ENCODE data around the gene U2AF2. TPM values are rescaled to one million over a fixed set of nuclear protein-coding genes. Genes with fewer than 3 reads are reported as not detected.

U2AF2 gene
- total and polyA plus RNA-seq, 9 of the 15 experiments (the other 6 are each of a cell fraction or from before 2014, with no cell fraction given), result 3.0 to 331 (median 157) TPM

DNA sequence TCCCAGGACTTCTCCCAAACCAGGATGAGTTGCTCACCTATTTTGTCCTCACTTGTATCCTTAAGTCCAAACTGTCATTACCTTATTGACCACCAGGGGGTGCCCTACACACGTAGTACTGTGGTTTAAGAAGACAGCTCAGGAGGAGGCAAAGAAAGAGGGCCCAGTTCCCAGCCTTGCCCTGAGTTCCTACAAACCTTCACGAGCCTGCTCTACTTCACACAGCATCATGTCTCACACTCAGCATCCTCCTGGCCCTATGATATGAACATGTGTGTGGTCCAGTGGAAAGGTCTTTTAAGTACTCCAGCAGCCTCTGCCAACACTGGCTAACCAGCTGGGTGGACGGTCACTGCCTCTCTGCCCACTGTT is 22.4 kb upstream of the U2AF2 start (continued):
- TF ChIP-seq CBFA2T3 (IDR thresholded peaks at IDR 0.05) (no peak), MTA3 (IDR thresholded peaks at IDR 0.05; ENCODE audit: borderline replicate concordance) (no peak), U2AF2 (optimal IDR thresholded peaks at IDR 0.05; ENCODE audit: low read depth, low read length) (no peak), ZBTB2 (IDR thresholded peaks at IDR 0.05) (no peak), SETDB1 (IDR thresholded peaks at IDR 0.05; ENCODE audit: low read length) (no peak), RHOXF2B (CRISPR knock-in tag; conservative IDR thresholded peaks at IDR 0.05) (no peak), HDAC3 (IDR thresholded peaks at IDR 0.05; ENCODE audit: borderline replicate concordance, partially characterized antibody) (no peak), CBX2 (IDR thresholded peaks at IDR 0.05; ENCODE audit: insufficient read depth, low read length, poor library complexity, severe bottlenecking) (no peak), ZNF740 (CRISPR knock-in tag; IDR thresholded peaks at IDR 0.05) (no peak), ZNF740 (tag; IDR thresholded peaks at IDR 0.05) (no peak), CREM (IDR thresholded peaks at IDR 0.05; ENCODE audit: low read depth) (0 out of 2 replicates have a peak, but pooled peaks have one; percentile 30), ZNF146 (CRISPR knock-in tag; IDR thresholded peaks at IDR 0.05; ENCODE audit: unreplicated experiment) (no peak), YBX1 (IDR thresholded peaks at IDR 0.05) (no peak), NR2F6 (CRISPR knock-in tag; IDR thresholded peaks at IDR 0.05) (no peak), ZNF695 (CRISPR knock-in tag; IDR thresholded peaks at IDR 0.05) (no peak), CEBPG (CRISPR knock-in tag; IDR thresholded peaks at IDR 0.05) (no peak), CEBPG (tag; conservative IDR thresholded peaks at IDR 0.05 in 1 of 2, IDR thresholded peaks at IDR 0.05 in 1 of 2) (no peak), BRD4 (IDR thresholded peaks at IDR 0.05) (no peak), MED1 (CRISPR knock-in tag; IDR thresholded peaks at IDR 0.05; ENCODE audit: borderline replicate concordance) (no peak)
- TF ChIP-seq, protein P1, sequence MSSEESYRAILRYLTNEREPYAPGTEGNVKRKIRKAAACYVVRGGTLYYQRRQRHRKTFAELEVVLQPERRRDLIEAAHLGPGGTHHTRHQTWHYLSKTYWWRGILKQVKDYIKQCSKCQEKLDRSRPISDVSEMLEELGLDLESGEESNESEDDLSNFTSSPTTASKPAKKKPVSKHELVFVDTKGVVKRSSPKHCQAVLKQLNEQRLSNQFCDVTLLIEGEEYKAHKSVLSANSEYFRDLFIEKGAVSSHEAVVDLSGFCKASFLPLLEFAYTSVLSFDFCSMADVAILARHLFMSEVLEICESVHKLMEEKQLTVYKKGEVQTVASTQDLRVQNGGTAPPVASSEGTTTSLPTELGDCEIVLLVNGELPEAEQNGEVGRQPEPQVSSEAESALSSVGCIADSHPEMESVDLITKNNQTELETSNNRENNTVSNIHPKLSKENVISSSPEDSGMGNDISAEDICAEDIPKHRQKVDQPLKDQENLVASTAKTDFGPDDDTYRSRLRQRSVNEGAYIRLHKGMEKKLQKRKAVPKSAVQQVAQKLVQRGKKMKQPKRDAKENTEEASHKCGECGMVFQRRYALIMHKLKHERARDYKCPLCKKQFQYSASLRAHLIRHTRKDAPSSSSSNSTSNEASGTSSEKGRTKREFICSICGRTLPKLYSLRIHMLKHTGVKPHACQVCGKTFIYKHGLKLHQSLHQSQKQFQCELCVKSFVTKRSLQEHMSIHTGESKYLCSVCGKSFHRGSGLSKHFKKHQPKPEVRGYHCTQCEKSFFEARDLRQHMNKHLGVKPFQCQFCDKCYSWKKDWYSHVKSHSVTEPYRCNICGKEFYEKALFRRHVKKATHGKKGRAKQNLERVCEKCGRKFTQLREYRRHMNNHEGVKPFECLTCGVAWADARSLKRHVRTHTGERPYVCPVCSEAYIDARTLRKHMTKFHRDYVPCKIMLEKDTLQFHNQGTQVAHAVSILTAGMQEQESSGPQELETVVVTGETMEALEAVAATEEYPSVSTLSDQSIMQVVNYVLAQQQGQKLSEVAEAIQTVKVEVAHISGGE (CRISPR knock-in tag; IDR thresholded peaks at IDR 0.05), result peak in 1 of 3 experiments; percentile 57; a peak in 1 of 6 replicates
- TF ChIP-seq, protein P2, sequence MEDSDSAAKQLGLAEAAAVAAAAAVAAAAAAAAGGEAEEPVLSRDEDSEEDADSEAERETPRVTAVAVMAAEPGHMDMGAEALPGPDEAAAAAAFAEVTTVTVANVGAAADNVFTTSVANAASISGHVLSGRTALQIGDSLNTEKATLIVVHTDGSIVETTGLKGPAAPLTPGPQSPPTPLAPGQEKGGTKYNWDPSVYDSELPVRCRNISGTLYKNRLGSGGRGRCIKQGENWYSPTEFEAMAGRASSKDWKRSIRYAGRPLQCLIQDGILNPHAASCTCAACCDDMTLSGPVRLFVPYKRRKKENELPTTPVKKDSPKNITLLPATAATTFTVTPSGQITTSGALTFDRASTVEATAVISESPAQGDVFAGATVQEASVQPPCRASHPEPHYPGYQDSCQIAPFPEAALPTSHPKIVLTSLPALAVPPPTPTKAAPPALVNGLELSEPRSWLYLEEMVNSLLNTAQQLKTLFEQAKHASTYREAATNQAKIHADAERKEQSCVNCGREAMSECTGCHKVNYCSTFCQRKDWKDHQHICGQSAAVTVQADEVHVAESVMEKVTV (CRISPR knock-in tag; IDR thresholded peaks at IDR 0.05), result peak; percentile 71
- TF ChIP-seq, protein P3, sequence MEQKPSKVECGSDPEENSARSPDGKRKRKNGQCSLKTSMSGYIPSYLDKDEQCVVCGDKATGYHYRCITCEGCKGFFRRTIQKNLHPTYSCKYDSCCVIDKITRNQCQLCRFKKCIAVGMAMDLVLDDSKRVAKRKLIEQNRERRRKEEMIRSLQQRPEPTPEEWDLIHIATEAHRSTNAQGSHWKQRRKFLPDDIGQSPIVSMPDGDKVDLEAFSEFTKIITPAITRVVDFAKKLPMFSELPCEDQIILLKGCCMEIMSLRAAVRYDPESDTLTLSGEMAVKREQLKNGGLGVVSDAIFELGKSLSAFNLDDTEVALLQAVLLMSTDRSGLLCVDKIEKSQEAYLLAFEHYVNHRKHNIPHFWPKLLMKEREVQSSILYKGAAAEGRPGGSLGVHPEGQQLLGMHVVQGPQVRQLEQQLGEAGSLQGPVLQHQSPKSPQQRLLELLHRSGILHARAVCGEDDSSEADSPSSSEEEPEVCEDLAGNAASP (IDR thresholded peaks at IDR 0.05), result no peak

Data from K562 (cell line).